ENCODE measurements around the gene CACNA1C. TPM values are rescaled to one million over a fixed set of nuclear protein-coding genes. Genes with fewer than 3 reads are reported as not detected.

Gene CACNA1C
- total RNA-seq, 2 donors from 2014 or later, result 8.1 to 18.2 TPM

- Histone ChIP-seq H3K4me1 (replicated peaks) (no peaks in the 10 kb centered on the region), H3K4me3 (no peak overlapping the region), H3K27me3 (replicated peaks; ENCODE audit: insufficient read depth) (no peaks in the 10 kb centered on the region), H3K27ac (no peak overlapping the region), H3K36me3 (no peaks in the 10 kb centered on the region), H3K9me3 (no peaks in the 10 kb centered on the region)
- intact Hi-C loops (cut with DNase I), result no loop called here
- TF ChIP-seq CTCF (IDR thresholded peaks at IDR 0.05), result no peak
- TF ChIP-seq POLR2A (IDR thresholded peaks at IDR 0.05), result no peak
- TF ChIP-seq POLR2AphosphoS5 (IDR thresholded peaks at IDR 0.05), result no peak
- no peak for DNase-seq (ENCODE audit: low spot score)
- WGBS, result 88% methylated on average over 1 of the region's 1 CpG
Observed at GRCh38 chr12:2722806-2723205, 670.0 kb downstream of the CACNA1C start.

GRCh38 chr12:2732290-2732689 lies 679.5 kb downstream of the CACNA1C start:
- Histone ChIP-seq H3K4me1 (replicated peaks) (no peaks in the 10 kb centered on the region), H3K4me3 (no peak overlapping the region), H3K9me3 (no peaks in the 10 kb centered on the region), H3K27me3 (replicated peaks; ENCODE audit: insufficient read depth) (no peaks in the 10 kb centered on the region), H3K36me3 (no peaks in the 10 kb centered on the region), H3K27ac (no peak overlapping the region)
- no peak for DNase-seq (ENCODE audit: low spot score)
- intact Hi-C loops (cut with DNase I), result no loop called here
- TF ChIP-seq POLR2AphosphoS5 (IDR thresholded peaks at IDR 0.05) (no peak), CTCF (IDR thresholded peaks at IDR 0.05) (no peak), POLR2A (IDR thresholded peaks at IDR 0.05) (no peak)
- WGBS, result 71% methylated on average over 6 of the region's 6 CpGs

- no peaks in the 10 kb centered on the region for H3K27me3 ChIP-seq (replicated peaks; ENCODE audit: insufficient read depth)
- no peaks in the 10 kb centered on the region for H3K9me3 ChIP-seq
- no peak overlapping the region for H3K27ac ChIP-seq
- WGBS, result 46% methylated on average over 13 of the region's 13 CpGs
- no peaks in the 10 kb centered on the region for H3K36me3 ChIP-seq
- no peak overlapping the region for H3K4me3 ChIP-seq
- no peak for TF ChIP-seq POLR2AphosphoS5 (IDR thresholded peaks at IDR 0.05)
- no peak for TF ChIP-seq CTCF (IDR thresholded peaks at IDR 0.05)
- TF ChIP-seq POLR2A (IDR thresholded peaks at IDR 0.05), result no peak
- H3K4me1 ChIP-seq (replicated peaks), result no peaks in the 10 kb centered on the region
- intact Hi-C loops (cut with DNase I), result no loop called here
- no peak for DNase-seq (ENCODE audit: low spot score)
Observed at GRCh38 chr12:2733493-2734355, 680.9 kb downstream of the CACNA1C start.

- 63% methylated on average over 1 of the region's 1 CpG for WGBS
- no peak for DNase-seq (ENCODE audit: low spot score)
- Histone ChIP-seq H3K27me3 (replicated peaks; ENCODE audit: insufficient read depth) (no peaks in the 10 kb centered on the region), H3K9me3 (no peaks in the 10 kb centered on the region), H3K27ac (no peak overlapping the region), H3K4me3 (no peak overlapping the region), H3K36me3 (no peaks in the 10 kb centered on the region), H3K4me1 (replicated peaks) (no peaks in the 10 kb centered on the region)
- no peak for TF ChIP-seq POLR2AphosphoS5 (IDR thresholded peaks at IDR 0.05)
- TF ChIP-seq POLR2A (IDR thresholded peaks at IDR 0.05), result no peak
- TF ChIP-seq CTCF (IDR thresholded peaks at IDR 0.05), result no peak
- intact Hi-C loops (cut with DNase I), result no loop called here
Observed at GRCh38 chr12:2735432-2735831, 682.6 kb downstream of the CACNA1C start.
